T47D (cell line): Measurements from ENCODE around the gene WTIP.

Experiments used
- DNase-seq, 2 experiments: peaks; one replicate each; pipeline versions ENCODE4 v3.0.0 to v3.0.0-alpha.2; 2011 to 2012; ENCODE audit warnings: low read depth in 1 of 2, low spot score in 1 of 2
- JUND ChIP-seq: IDR thresholded peaks from 2 replicates; pipeline ENCODE4 v1.6.1; 2012; ENCODE audit warnings: low read depth
- in situ Hi-C: cut with HindIII; loops from 2 replicates; pipeline ENCODE4 v1.10.0; 2016; ENCODE audit warnings: low sequenced_read_pairs, low pct_unique_long_range_greater_than_20kb

Gene WTIP

GRCh38 chr19:34484328-34484727 lies 2.8 kb downstream of the WTIP start:
- in situ Hi-C loops = no loop called here
- TF ChIP-seq JUND = no peak
- DNase-seq = no peak

GRCh38 chr19:34485831-34486230 lies 4.3 kb downstream of the WTIP start:
- TF ChIP-seq JUND = no peak
- in situ Hi-C loops = no loop called here
- no peak for DNase-seq

GRCh38 chr19:34487651-34488051 lies 6.1 kb downstream of the WTIP start:
- no peak for TF ChIP-seq JUND
- in situ Hi-C loops = no loop called here
- no peak for DNase-seq

- no peak for DNase-seq
- TF ChIP-seq JUND = no peak
- in situ Hi-C loops = no loop called here
Measured at GRCh38 chr19:34489175-34489574, 7.6 kb downstream of the WTIP start.

GRCh38 chr19:34490141-34490766 lies 8.7 kb downstream of the WTIP start:
- TF ChIP-seq JUND = no peak
- no peak for DNase-seq
- in situ Hi-C loops = no loop called here

- TF ChIP-seq JUND = no peak
- in situ Hi-C loops = no loop called here
- no peak for DNase-seq
Measured at GRCh38 chr19:34493038-34493648, 11.6 kb downstream of the WTIP start.

GRCh38 chr19:34493649-34494044 lies 12.1 kb downstream of the WTIP start:
- no peak for DNase-seq
- no peak for TF ChIP-seq JUND
- in situ Hi-C loops = no loop called here

- TF ChIP-seq JUND = no peak
- no peak for DNase-seq
- in situ Hi-C loops = no loop called here
Measured at GRCh38 chr19:34494601-34495000, 13.0 kb downstream of the WTIP start.

- in situ Hi-C loops = no loop called here
- no peak for DNase-seq
Measured at GRCh38 chr19:34495416-34495815, 13.9 kb downstream of the WTIP start.

GRCh38 chr19:34497112-34497805 lies 15.7 kb downstream of the WTIP start:
- TF ChIP-seq JUND = no peak
- in situ Hi-C loops = no loop called here
- no peak for DNase-seq

More at GRCh38 chr19:34495416-34495815, 13.9 kb downstream of the WTIP start:
- TF ChIP-seq JUND = no peak

GRCh38 chr19:34499155-34499834 lies 17.7 kb downstream of the WTIP start:
- in situ Hi-C loops = no loop called here
- TF ChIP-seq JUND = no peak
- no peak for DNase-seq

- no peak for DNase-seq
- TF ChIP-seq JUND = no peak
- in situ Hi-C loops = no loop called here
Measured at GRCh38 chr19:34500656-34501120, 19.1 kb downstream of the WTIP start.
